Caco-2 (cell line): ENCODE results near the gene PPP1R12A. TPM values are rescaled to one million over a fixed set of nuclear protein-coding genes. Genes with fewer than 3 reads are reported as not detected.

ENCODE experiments used
- BruUV-seq: library from RNA; stranded (reverse); fragments of 400-500 nt; replicated peaks from 2 replicates; lab custom pipeline; 2021; lab: Mats Ljungman, UMichigan
- CTCF ChIA-PET: fragments of 300-600 bp; sonication (Branson Sonifier 250); formaldehyde crosslinking; loops from one replicate; lab custom pipeline; 2022; ENCODE audit warnings: antibody characterized with exemption; lab: Charles Lee
- POLR2A ChIA-PET: fragments of 300-600 bp; sonication (Branson Sonifier 250); formaldehyde crosslinking; loops from one replicate; lab custom pipeline; 2022; ENCODE audit warnings: antibody characterized with exemption; lab: Charles Lee
- DNase-seq, 2 experiments: peaks; one replicate each; pipeline versions ENCODE4 v3.0.0 to v3.0.0-alpha.2; 2020 to 2022
- H3K27me3 ChIP-seq: replicated peaks from 2 replicates; pipeline ENCODE4 v1.6.0; 2011; ENCODE audit warnings: low read length; ENCODE audit not compliant: control insufficient read depth, insufficient read depth
- H3K36me3 ChIP-seq: 2 replicates; pipeline ENCODE4 v1.5.1; 2011; ENCODE audit warnings: low read length; ENCODE audit not compliant: control insufficient read depth, insufficient read depth
- H3K4me1 ChIP-seq: fragments of 250-450 bp; sonication (Bioruptor Pico); 2 replicates; pipeline ENCODE4 v1.5.1; 2020; ENCODE audit warnings: mild to moderate bottlenecking
- H3K4me3 ChIP-seq: 2 replicates; pipeline ENCODE4 v1.5.1; 2011; ENCODE audit warnings: low read depth, mild to moderate bottlenecking, control low read depth, low read length
- H3K9me3 ChIP-seq: fragments of 250-450 bp; sonication (Bioruptor Pico); 2 replicates; pipeline ENCODE4 v1.5.1; 2020; ENCODE audit warnings: mild to moderate bottlenecking, moderate library complexity
- H3K27ac Mint-ChIP-seq: one replicate; pipeline ENCODE4 v1.8.0; 2022; ENCODE audit warnings: mixed read lengths; ENCODE audit not compliant: unreplicated experiment
- H3K27me3 Mint-ChIP-seq: one replicate; pipeline ENCODE4 v1.8.0; 2022; ENCODE audit warnings: mixed read lengths; ENCODE audit not compliant: insufficient read depth, unreplicated experiment
- H3K36me3 Mint-ChIP-seq: one replicate; pipeline ENCODE4 v1.8.0; 2022; ENCODE audit warnings: mild to moderate bottlenecking, mixed read lengths; ENCODE audit not compliant: insufficient read depth, unreplicated experiment
- H3K4me1 Mint-ChIP-seq: one replicate; pipeline ENCODE4 v1.8.0; 2022; ENCODE audit warnings: low read depth, mixed read lengths; ENCODE audit not compliant: unreplicated experiment
- H3K4me3 Mint-ChIP-seq: one replicate; pipeline ENCODE4 v1.8.0; 2022; ENCODE audit warnings: mild to moderate bottlenecking, moderate library complexity, mixed read lengths; ENCODE audit not compliant: unreplicated experiment
- H3K9me3 Mint-ChIP-seq: one replicate; pipeline ENCODE4 v1.8.0; 2022; ENCODE audit warnings: mixed read lengths; ENCODE audit not compliant: unreplicated experiment
- intact Hi-C: fragments of 100-400 bp; cut with micrococcal nuclease; formaldehyde crosslinking; loops from one replicate; pipeline ENCODE4 v1.10.0; 2022; ENCODE audit not compliant: unreplicated experiment
- total RNA-seq: library from RNA; stranded (reverse); gene quantifications from 2 replicates; pipeline ENCODE4 v1.2.3, GENCODE V29; 2022
- TF ChIP-seq, protein P1 (sequence below), 2 experiments: fragments of 200-600 bp in 1 of 2; IDR thresholded peaks; 1 replicate in 1 of 2; 2 replicates in 1 of 2; pipeline versions ENCODE4 v1.5.1 to v1.8.0; 2011 to 2022; ENCODE audit warnings: antibody characterized with exemption in 1 of 2, control low read depth in 1 of 2, inconsistent platforms in 1 of 2, low read depth in 1 of 2, low read length in 1 of 2, mild to moderate bottlenecking in 1 of 2, moderate library complexity in 1 of 2; ENCODE audit not compliant: insufficient read depth in 1 of 2, severe bottlenecking in 1 of 2, unreplicated experiment in 1 of 2

Gene PPP1R12A
- total RNA-seq, 1 experiment from 2014 or later: 62.5 TPM

DNA sequence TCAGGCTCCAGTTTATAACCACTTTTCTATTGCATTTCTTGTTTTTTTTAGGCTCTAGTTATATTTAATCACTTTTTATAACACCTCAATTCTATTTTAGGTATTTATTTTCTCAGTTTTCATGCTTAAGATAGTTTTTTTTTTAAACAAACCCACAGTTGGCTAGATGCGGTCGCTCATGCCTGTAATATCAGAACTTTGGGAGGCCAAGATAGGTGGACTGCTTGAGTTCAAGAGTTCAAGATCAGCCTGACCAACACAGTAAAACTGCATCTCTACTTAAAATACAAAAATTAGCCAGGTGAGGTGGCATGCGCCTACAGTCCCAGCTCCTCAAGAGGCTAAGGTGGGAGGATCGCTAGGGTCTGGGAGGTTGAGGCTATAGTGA lies 93.0 kb downstream of the PPP1R12A start:
- peaks cover 48% of the 10 kb centered on the region for H3K9me3 Mint-ChIP-seq
- TF ChIP-seq, protein P1, sequence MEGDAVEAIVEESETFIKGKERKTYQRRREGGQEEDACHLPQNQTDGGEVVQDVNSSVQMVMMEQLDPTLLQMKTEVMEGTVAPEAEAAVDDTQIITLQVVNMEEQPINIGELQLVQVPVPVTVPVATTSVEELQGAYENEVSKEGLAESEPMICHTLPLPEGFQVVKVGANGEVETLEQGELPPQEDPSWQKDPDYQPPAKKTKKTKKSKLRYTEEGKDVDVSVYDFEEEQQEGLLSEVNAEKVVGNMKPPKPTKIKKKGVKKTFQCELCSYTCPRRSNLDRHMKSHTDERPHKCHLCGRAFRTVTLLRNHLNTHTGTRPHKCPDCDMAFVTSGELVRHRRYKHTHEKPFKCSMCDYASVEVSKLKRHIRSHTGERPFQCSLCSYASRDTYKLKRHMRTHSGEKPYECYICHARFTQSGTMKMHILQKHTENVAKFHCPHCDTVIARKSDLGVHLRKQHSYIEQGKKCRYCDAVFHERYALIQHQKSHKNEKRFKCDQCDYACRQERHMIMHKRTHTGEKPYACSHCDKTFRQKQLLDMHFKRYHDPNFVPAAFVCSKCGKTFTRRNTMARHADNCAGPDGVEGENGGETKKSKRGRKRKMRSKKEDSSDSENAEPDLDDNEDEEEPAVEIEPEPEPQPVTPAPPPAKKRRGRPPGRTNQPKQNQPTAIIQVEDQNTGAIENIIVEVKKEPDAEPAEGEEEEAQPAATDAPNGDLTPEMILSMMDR (IDR thresholded peaks at IDR 0.05; ENCODE audit: insufficient read depth in 1 of 2, low read depth in 1 of 2, low read length in 1 of 2, severe bottlenecking in 1 of 2, unreplicated experiment in 1 of 2): no peak
- Histone ChIP-seq H3K27me3 (no peaks in the 10 kb centered on the region), H3K9me3 (peaks cover 26% of the 10 kb centered on the region), H3K4me1 (peaks cover 12% of the 10 kb centered on the region), H3K36me3 (peaks cover 1% of the 10 kb centered on the region; the same call in 1 of the 2 replicates), H3K4me3 (no peak overlapping the region)
- BruUV-seq: no TSS peak
- CTCF ChIA-PET: no interaction called here
- peaks cover 58% of the 10 kb centered on the region for H3K36me3 Mint-ChIP-seq
- H3K27ac Mint-ChIP-seq: no peak overlapping the region
- H3K4me1 Mint-ChIP-seq: peaks cover 15% of the 10 kb centered on the region
- intact Hi-C loops: no loop called here
- POLR2A ChIA-PET: no interaction called here
- H3K4me3 Mint-ChIP-seq: no peak overlapping the region
- DNase-seq: no peak
- no peaks in the 10 kb centered on the region for H3K27me3 Mint-ChIP-seq

DNA sequence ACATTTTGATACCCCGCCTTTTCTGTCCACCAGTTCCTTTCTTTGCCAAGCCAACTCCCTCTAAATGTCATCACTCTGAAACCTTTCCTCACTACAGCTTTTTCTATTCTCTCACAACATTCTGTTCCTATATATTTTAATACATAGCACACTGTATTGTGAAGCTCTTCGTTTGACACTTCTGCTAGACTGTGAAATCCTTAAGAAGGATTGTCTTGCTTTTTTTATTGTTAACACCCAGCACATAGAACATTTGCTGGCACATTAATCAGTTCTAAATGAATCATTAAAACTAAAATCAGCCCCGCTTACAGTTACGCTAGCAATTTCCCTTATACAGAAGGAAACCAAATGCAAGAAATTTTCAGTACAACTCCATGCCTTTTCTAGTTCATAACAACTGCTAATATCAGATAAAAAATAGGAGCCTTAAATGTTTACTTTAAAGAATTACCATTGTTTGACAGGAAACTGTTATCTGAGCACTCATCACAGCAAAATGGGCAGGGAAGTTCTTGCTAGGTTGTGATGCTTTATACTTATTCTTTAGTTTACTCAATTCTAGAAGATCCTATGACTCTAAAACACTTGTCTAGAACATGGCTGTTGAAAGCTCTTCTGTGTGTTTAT lies 93.5 kb downstream of the PPP1R12A start:
- Mint-ChIP-seq H3K27me3 (no peaks in the 10 kb centered on the region), H3K4me3 (no peak overlapping the region), H3K36me3 (peaks cover 58% of the 10 kb centered on the region), H3K4me1 (peaks cover 15% of the 10 kb centered on the region), H3K27ac (no peak overlapping the region), H3K9me3 (peaks cover 48% of the 10 kb centered on the region)
- intact Hi-C loops: no loop called here
- DNase-seq: no peak
- TF ChIP-seq, protein P1 (IDR thresholded peaks at IDR 0.05; ENCODE audit: insufficient read depth in 1 of 2, low read depth in 1 of 2, low read length in 1 of 2, severe bottlenecking in 1 of 2, unreplicated experiment in 1 of 2): no peak
- Histone ChIP-seq H3K4me1 (peaks cover 12% of the 10 kb centered on the region), H3K9me3 (peaks cover 26% of the 10 kb centered on the region), H3K27me3 (no peaks in the 10 kb centered on the region), H3K36me3 (peaks cover 1% of the 10 kb centered on the region; the same call in 1 of the 2 replicates), H3K4me3 (no peak overlapping the region)
- ChIA-PET POLR2A (no interaction called here), CTCF (no interaction called here)
- no TSS peak for BruUV-seq

DNA sequence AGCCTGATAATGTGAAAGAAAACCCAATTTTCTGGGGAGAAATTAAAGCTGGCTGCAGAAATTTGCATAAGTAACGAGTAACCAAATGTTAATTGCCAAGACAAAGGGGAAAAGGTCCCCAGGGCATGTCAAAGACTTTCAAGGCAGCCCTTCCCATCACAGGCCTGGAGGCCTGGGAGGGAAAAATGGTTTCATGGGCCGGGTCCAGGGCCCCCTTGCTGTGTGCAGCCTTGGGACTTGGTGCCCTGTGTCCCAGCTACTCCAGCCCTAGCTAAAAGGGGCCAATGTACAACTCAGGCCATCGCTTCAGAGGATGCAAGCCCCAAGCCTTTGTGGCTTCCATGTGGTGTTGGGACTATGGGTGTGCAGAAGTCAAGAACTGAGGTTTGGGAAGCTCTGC lies 96.5 kb downstream of the PPP1R12A start:
- CTCF ChIA-PET: no interaction called here
- TF ChIP-seq, protein P1 (IDR thresholded peaks at IDR 0.05; ENCODE audit: insufficient read depth in 1 of 2, low read depth in 1 of 2, low read length in 1 of 2, severe bottlenecking in 1 of 2, unreplicated experiment in 1 of 2): no peak

More for the DNA sequence above, 96.5 kb downstream of the PPP1R12A start:
- Histone ChIP-seq H3K4me1 (no peaks in the 10 kb centered on the region), H3K4me3 (no peak overlapping the region), H3K9me3 (peaks cover 26% of the 10 kb centered on the region), H3K27me3 (no peaks in the 10 kb centered on the region), H3K36me3 (peaks cover 1% of the 10 kb centered on the region; the same call in 1 of the 2 replicates)
- POLR2A ChIA-PET: no interaction called here
- Mint-ChIP-seq H3K36me3 (peaks cover 53% of the 10 kb centered on the region), H3K27me3 (no peaks in the 10 kb centered on the region), H3K9me3 (peaks cover 37% of the 10 kb centered on the region), H3K27ac (no peak overlapping the region), H3K4me3 (no peak overlapping the region), H3K4me1 (no peaks in the 10 kb centered on the region)
- intact Hi-C loops: no loop called here
- BruUV-seq: no TSS peak
- no peak for DNase-seq
